H1 (cell line): ENCODE data around the gene SLC25A17. TPM values are rescaled to one million over a fixed set of nuclear protein-coding genes. Genes with fewer than 3 reads are reported as not detected.
A peak's percentile ranks its signal among the peaks of the same experiment; 100 is the strongest.

ENCODE experiments used
- CTCF ChIA-PET: fragments of 300-600 bp; sonication (Branson Sonifier 250); formaldehyde crosslinking; loops from one replicate; lab custom pipeline; 2021; ENCODE audit not compliant: partially characterized antibody; lab: Charles Lee
- POLR2A ChIA-PET: fragments of 300-600 bp; sonication (Branson Sonifier 250); formaldehyde crosslinking; loops from one replicate; lab custom pipeline; 2021; ENCODE audit warnings: inconsistent platforms; ENCODE audit not compliant: partially characterized antibody; lab: Charles Lee
- DNase-seq, 2 experiments: peaks; one replicate each; pipeline versions ENCODE4 v3.0.0 to v3.0.0-alpha.2; 2010 to 2022; ENCODE audit warnings: low spot score in 2 of 2, low read depth in 1 of 2, mixed read lengths in 1 of 2
- FAIRE-seq: peaks from 2 replicates; lab custom pipeline; 2011; peaks lifted over from hg19 to GRCh38; lab: Jason Lieb, UNC
- H2AFZ ChIP-seq: 2 replicates; pipeline ENCODE4 v1.8.1; 2012; ENCODE audit warnings: low read length, inconsistent platforms
- H2AK5ac ChIP-seq: 2 replicates; pipeline ENCODE4 v1.6.1; 2013; ENCODE audit warnings: low read depth, low read length
- H2BK120ac ChIP-seq: replicated peaks from 2 replicates; pipeline ENCODE3; 2013; ENCODE audit warnings: low read depth, low read length, inconsistent platforms
- H2BK12ac ChIP-seq: 2 replicates; pipeline ENCODE4 v1.6.1; 2013; ENCODE audit warnings: low read depth, low read length
- H2BK15ac ChIP-seq: 2 replicates; pipeline ENCODE4 v1.6.1; 2013; ENCODE audit warnings: low read length
- H2BK20ac ChIP-seq: 2 replicates; pipeline ENCODE4 v1.6.1; 2013; ENCODE audit warnings: low read length
- H2BK5ac ChIP-seq: 2 replicates; pipeline ENCODE4 v1.6.1; 2013; ENCODE audit warnings: low read depth, low read length
- H3K14ac ChIP-seq: 2 replicates; pipeline ENCODE4 v1.6.1; 2013; ENCODE audit warnings: inconsistent platforms; ENCODE audit not compliant: insufficient read length
- H3K18ac ChIP-seq: 2 replicates; pipeline ENCODE4 v1.6.1; 2013; ENCODE audit warnings: low read length; ENCODE audit errors: extremely low read depth
- H3K23ac ChIP-seq: 2 replicates; pipeline ENCODE4 v1.6.1; 2013; ENCODE audit warnings: inconsistent platforms; ENCODE audit not compliant: insufficient read length
- H3K23me2 ChIP-seq: 2 replicates; pipeline ENCODE4 v1.6.1; 2013; ENCODE audit warnings: low read depth, low read length
- H3K27ac ChIP-seq: 2 replicates; pipeline ENCODE4 v1.6.1; 2011; ENCODE audit warnings: low read depth, low read length, inconsistent platforms
- H3K27me3 ChIP-seq, 4 experiments: replicated peaks in 1 of 4; 1 replicate in 1 of 4; 2 replicates in 3 of 4; pipeline versions ENCODE4 v1.6.1 to v1.8.1; 2011 to 2013; ENCODE audit warnings: low read length in 3 of 4, mild to moderate bottlenecking in 3 of 4, inconsistent platforms in 2 of 4, mixed read lengths in 2 of 4, moderate library complexity in 1 of 4; ENCODE audit not compliant: control insufficient read depth in 3 of 4, insufficient read depth in 3 of 4; ENCODE audit errors: extremely low read depth in 1 of 4
- H3K36me3 ChIP-seq, 4 experiments: 2 replicates each; pipeline versions ENCODE4 v1.6.1 to v1.8.1; 2011 to 2013; ENCODE audit warnings: mild to moderate bottlenecking in 4 of 4, low read length in 3 of 4, moderate library complexity in 2 of 4, control low read depth in 1 of 4, inconsistent platforms in 1 of 4; ENCODE audit not compliant: insufficient read depth in 4 of 4, control insufficient read depth in 2 of 4
- H3K4ac ChIP-seq: replicated peaks from 2 replicates; pipeline ENCODE3; 2013; ENCODE audit warnings: low read length, low read depth, mixed read lengths, inconsistent platforms; ENCODE audit not compliant: insufficient read length
- H3K4me1 ChIP-seq, 4 experiments: replicated peaks in 1 of 4; 1 replicate in 1 of 4; 2 replicates in 3 of 4; pipeline versions ENCODE4 v1.6.1 to v1.8.1; 2011 to 2013; ENCODE audit warnings: low read length in 3 of 4, inconsistent platforms in 2 of 4, mixed read lengths in 1 of 4; ENCODE audit not compliant: insufficient read depth in 4 of 4, control insufficient read depth in 3 of 4
- H3K4me2 ChIP-seq, 2 experiments: 2 replicates each; pipeline versions ENCODE4 v1.6.1 to v1.8.1; 2011 to 2013; ENCODE audit warnings: low read depth in 2 of 2, low read length in 2 of 2, control low read depth in 1 of 2, inconsistent platforms in 1 of 2, mild to moderate bottlenecking in 1 of 2; ENCODE audit not compliant: insufficient read depth in 1 of 2
- H3K4me3 ChIP-seq, 4 experiments: fragments of 200-600, 300-600 bp in 1 of 4; sonication (generic), shearing (Covaris generic), sonication (Bioruptor Twin) in 1 of 4; 2 replicates each; pipeline versions ENCODE4 v1.5.1 to v1.8.1; 2011 to 2016; ENCODE audit warnings: low read length in 4 of 4, low read depth in 3 of 4, control low read depth in 2 of 4, inconsistent platforms in 2 of 4, mild to moderate bottlenecking in 2 of 4, mixed read lengths in 1 of 4, moderate library complexity in 1 of 4; ENCODE audit not compliant: insufficient read depth in 2 of 4; ENCODE audit errors: extremely low read depth in 1 of 4
- H3K56ac ChIP-seq: replicated peaks from 2 replicates; pipeline ENCODE3; 2013; ENCODE audit warnings: low read depth, mild to moderate bottlenecking, mixed read lengths, low read length, inconsistent platforms; ENCODE audit not compliant: insufficient read length
- H3K79me1 ChIP-seq: 2 replicates; pipeline ENCODE4 v1.6.1; 2013; ENCODE audit warnings: low read depth, low read length, control low read depth
- H3K79me2 ChIP-seq, 2 experiments: 2 replicates each; pipeline versions ENCODE4 v1.6.1 to v1.8.1; 2012 to 2013; ENCODE audit warnings: low read length in 2 of 2, mild to moderate bottlenecking in 2 of 2, inconsistent platforms in 1 of 2; ENCODE audit not compliant: insufficient read depth in 2 of 2, control insufficient read depth in 1 of 2
- H3K9ac ChIP-seq, 4 experiments: replicated peaks in 1 of 4; 1 replicate in 1 of 4; 2 replicates in 3 of 4; pipeline versions ENCODE4 v1.6.1 to v1.8.1; 2011 to 2013; ENCODE audit warnings: low read depth in 3 of 4, low read length in 3 of 4, control low read depth in 2 of 4, mild to moderate bottlenecking in 2 of 4, moderate library complexity in 2 of 4, inconsistent platforms in 1 of 4; ENCODE audit errors: extremely low read depth in 1 of 4
- H3K9me3 ChIP-seq, 2 experiments: 2 replicates each; pipeline versions ENCODE4 v1.6.1 to v1.8.1; 2012 to 2013; ENCODE audit warnings: mild to moderate bottlenecking in 2 of 2, moderate library complexity in 2 of 2, control low read depth in 1 of 2, inconsistent platforms in 1 of 2, low read depth in 1 of 2, low read length in 1 of 2, mixed read lengths in 1 of 2; ENCODE audit not compliant: insufficient read depth in 2 of 2
- H4K20me1 ChIP-seq, 2 experiments: replicated peaks in 1 of 2; 2 replicates each; pipeline versions ENCODE3 to v1.8.1; 2011 to 2013; ENCODE audit warnings: inconsistent platforms in 2 of 2, low read length in 2 of 2, mild to moderate bottlenecking in 1 of 2; ENCODE audit not compliant: insufficient read depth in 2 of 2, control insufficient read depth in 1 of 2
- H4K5ac ChIP-seq: 2 replicates; pipeline ENCODE4 v1.6.1; 2013; ENCODE audit warnings: low read length, low read depth, mixed read lengths, inconsistent platforms; ENCODE audit not compliant: insufficient read length
- H4K8ac ChIP-seq: 2 replicates; pipeline ENCODE4 v1.8.0; 2013; ENCODE audit warnings: mild to moderate bottlenecking, moderate library complexity, low read length, inconsistent platforms; ENCODE audit not compliant: insufficient read depth; ENCODE audit errors: extremely low read depth
- H4K91ac ChIP-seq: replicated peaks from 2 replicates; pipeline ENCODE3; 2013; ENCODE audit warnings: low read length, mixed read lengths, inconsistent platforms; ENCODE audit not compliant: insufficient read length
- ASH2L ChIP-seq: fragments of 200-600, 300-600 bp; sonication (generic); IDR thresholded peaks from one replicate; pipeline ENCODE4 v1.7.1; 2017; ENCODE audit warnings: low read length
- BACH1 ChIP-seq: IDR thresholded peaks from 2 replicates; pipeline ENCODE4 v1.6.1; 2012; ENCODE audit warnings: low read length, improper control_type of control experiment
- BRCA1 ChIP-seq: IDR thresholded peaks from 2 replicates; pipeline ENCODE4 v1.6.1; 2012; ENCODE audit warnings: low read depth, low read length, improper control_type of control experiment
- CHD2 ChIP-seq: IDR thresholded peaks from 2 replicates; pipeline ENCODE4 v1.6.1; 2012; ENCODE audit warnings: low read length, improper control_type of control experiment
- HDAC2 ChIP-seq, 2 experiments: fragments of 300-600 bp in 1 of 2; sonication (generic) in 1 of 2; IDR thresholded peaks; 2 replicates each; pipeline ENCODE4 v1.6.1; 2011 to 2012; ENCODE audit warnings: low read depth in 2 of 2, low read length in 2 of 2, mild to moderate bottlenecking in 2 of 2, moderate library complexity in 2 of 2, borderline replicate concordance in 1 of 2, inconsistent platforms in 1 of 2
- PHF8 ChIP-seq: fragments of 200-600 bp; sonication (generic); conservative IDR thresholded peaks from 2 replicates; pipeline ENCODE4 v1.7.1; 2012; ENCODE audit warnings: low read depth, mild to moderate bottlenecking, inconsistent platforms, low read length, moderate library complexity
- SIX5 ChIP-seq: IDR thresholded peaks from 2 replicates; pipeline ENCODE4 v1.6.1; 2011; ENCODE audit warnings: mild to moderate bottlenecking, low read depth, low read length
- SP1 ChIP-seq: IDR thresholded peaks from 2 replicates; pipeline ENCODE4 v1.6.1; 2011; ENCODE audit warnings: low read depth, low read length
- SUZ12 ChIP-seq: fragments of 200-600 bp; sonication (generic); IDR thresholded peaks from 2 replicates; pipeline ENCODE4 v1.6.1; 2012; ENCODE audit warnings: mild to moderate bottlenecking, inconsistent platforms, low read length, moderate library complexity, mixed read lengths
- WGBS, 2 experiments: shearing (Covaris generic) in 1 of 2; methylation state at CpG; one replicate each; pipeline versions ENCODE4 v1.1.6 to v1.1.7; 2013 to 2015; ENCODE audit warnings: low lambda C conversion rate in 2 of 2, mixed read lengths in 2 of 2, inconsistent platforms in 1 of 2, low coverage in 1 of 2, missing lambda C conversion rate in 1 of 2; ENCODE audit not compliant: insufficient replicate concordance in 2 of 2, insufficient coverage in 1 of 2, insufficient read length in 1 of 2; ENCODE audit errors: extremely low coverage in 1 of 2, missing lambda C conversion rate in 1 of 2; 5-methylcytosine and 5-hydroxymethylcytosine counted together
- polyA plus RNA-seq, 7 experiments: library from polyadenylated mRNA; depleted of rRNA in 3 of 7; stranded (reverse) in 5 of 7; unstranded in 2 of 7; fragments of >200 nt in 5 of 7; fragments of 200-250 nt in 2 of 7; gene quantifications; 1 replicate in 5 of 7; 2 replicates in 1 of 7; 4 replicates in 1 of 7; pipeline versions ENCODE4 v1.2.1 to v1.2.3, GENCODE V29; 2011 to 2013; ENCODE audit warnings: missing spikeins in 2 of 7, mixed read lengths in 2 of 7
- total RNA-seq: library from RNA; stranded (reverse); fragmentation: NEBNext Ultra II Directional; extraction: Animal tissue kit (Norgen Biotek cat#: 25700); gene quantifications from 2 replicates; pipeline ENCODE4 v1.2.1, GENCODE V29; 2021

Gene SLC25A17
- total and polyA plus RNA-seq, 2 of the 8 experiments (the other 6 are each of a cell fraction or from before 2014, with no cell fraction given), result 17.9 to 40.4 TPM

DNA sequence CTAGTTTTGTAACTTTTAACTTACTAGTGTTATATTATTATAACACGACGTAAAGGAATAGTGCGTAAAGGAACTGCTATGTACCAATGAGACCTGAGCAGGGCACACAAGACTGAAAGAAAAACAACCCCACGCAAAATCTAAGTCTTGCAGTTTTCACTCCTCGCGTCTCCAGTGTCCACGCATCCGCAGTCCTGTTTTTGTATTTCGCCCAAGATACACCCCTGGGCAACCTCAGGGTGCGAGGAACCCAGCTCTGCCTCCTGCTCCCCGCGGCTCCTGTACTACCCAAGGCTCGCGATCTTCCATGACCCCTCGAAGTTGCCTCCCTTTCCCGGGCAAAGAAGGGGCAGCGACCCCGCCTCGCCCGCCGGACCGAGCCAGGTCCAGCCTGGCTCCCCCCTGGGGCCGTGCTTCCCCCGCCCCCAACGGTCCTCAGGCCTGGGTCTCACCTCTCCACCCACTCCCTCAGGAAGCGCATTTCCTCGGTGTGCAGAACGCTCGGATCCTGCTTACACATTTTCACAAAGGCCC is 36.9 kb upstream of the SLC25A17 start:
- Histone ChIP-seq H3K18ac (peak overlapping the region; percentile 71; the same call in 1 of the 2 replicates), H3K9me3 (no peaks in the 10 kb centered on the region), H2BK20ac (no peak overlapping the region), H2BK5ac (peak overlapping the region; percentile 98), H3K23ac (no peak overlapping the region), H3K56ac (peak overlapping the region; percentile 65), H3K9ac (peak overlapping the region; percentile 91 to 99 (median 94)), H3K4me1 (peaks cover 0 to 6% (median 0%) of the 10 kb centered on the region in 4 experiments; a peak in 2 of 7 replicates), H3K79me2 (peaks cover 40 to 91% of the 10 kb centered on the region in 2 experiments), H3K4ac (no peak overlapping the region), H3K27me3 (no peaks in the 10 kb centered on the region), H2AK5ac (0 out of 2 replicates have a peak overlapping the region, but pooled peaks have one; percentile 46), H4K20me1 (peaks cover 0 to 6% of the 10 kb centered on the region in 2 experiments), H4K8ac (peak overlapping the region; percentile 100; the same call in 1 of the 2 replicates), H2BK120ac (no peak overlapping the region), H3K4me2 (peak overlapping the region; percentile 68 to 79), H3K14ac (no peak overlapping the region), H3K36me3 (peaks cover 0 to 7% (median 0%) of the 10 kb centered on the region in 4 experiments; a peak in 3 of 8 replicates), H2BK12ac (no peak overlapping the region; the same call in 1 of the 2 replicates), H3K27ac (peak overlapping the region; percentile 98), H2BK15ac (no peak overlapping the region), H4K91ac (peak overlapping the region; percentile 8), H3K79me1 (no peaks in the 10 kb centered on the region; the same call in 1 of the 2 replicates), H4K5ac (peak overlapping the region; percentile 15), H2AFZ (no peak overlapping the region), H3K23me2 (peaks cover 8% of the 10 kb centered on the region), H3K4me3 (peak overlapping the region; percentile 98 to 99 (median 98))
- TF ChIP-seq BRCA1 (no peak), PHF8 (0 out of 2 replicates have a peak, but pooled peaks have one; percentile 81), BACH1 (0 out of 2 replicates have a peak, but pooled peaks have one; percentile 4), ASH2L (peak; percentile 58), SUZ12 (no peak), SIX5 (no peak), CHD2 (no peak), SP1 (no peak), HDAC2 (IDR thresholded peaks at IDR 0.05; ENCODE audit: borderline replicate concordance in 1 of 2, low read depth in 2 of 2, low read length in 2 of 2) (peak in 1 of 2 experiments; percentile 22; a peak in 1 of 4 replicates)
- FAIRE-seq, result no peak
- no peak for DNase-seq
- ChIA-PET POLR2A (interaction anchor here (0.6 to 4.9 kb wide), 13 partner anchors 8 to 510 kb away, joined by 3 to 24 read pairs (median 5); partner anchors contain the start of gene ADSL), CTCF (interaction anchor here (1.1 kb wide), 1 partner anchor 32 kb away, joined by 3 read pairs; no protein-coding TSS in a partner anchor)
- WGBS, 2 experiments, result 2% methylated on average over 19 of the region's 29 CpGs; no CpG with 5 or more reads in 1 of the 2 experiments
